Measurements from ENCODE around the gene MKX. TPM values are rescaled to one million over a fixed set of nuclear protein-coding genes. Genes with fewer than 3 reads are reported as not detected.

MKX gene
- total and polyA plus RNA-seq, 2 donors from 2014 or later, result 1.3 TPM; not detected in 1

GRCh38 chr10:27709304-27709703, 36.3 kb downstream of the MKX start:
- Histone ChIP-seq H3K9ac (ENCODE audit: low read length in 3 of 3) (no peak overlapping the region), H3K27me3 (ENCODE audit: control insufficient read depth, insufficient read depth, low read length) (no peaks in the 10 kb centered on the region), H3K27ac (ENCODE audit: low read depth in 2 of 2, low read length in 2 of 2) (no peak overlapping the region), H3K36me3 (ENCODE audit: control insufficient read depth in 2 of 3, insufficient read depth in 3 of 3, low read length in 3 of 3) (no peaks in the 10 kb centered on the region), H3K9me3 (ENCODE audit: control insufficient read depth in 2 of 3, insufficient read depth in 1 of 3, low read length in 3 of 3) (no peaks in the 10 kb centered on the region), H3K4me3 (ENCODE audit: low read length in 3 of 3) (no peak overlapping the region), H3K4me1 (ENCODE audit: control insufficient read depth in 2 of 3, insufficient read depth in 2 of 3, low read depth in 1 of 3, low read length in 3 of 3) (no peaks in the 10 kb centered on the region)
- no peak for DNase-seq
- intact Hi-C loops (cut with DNase I), result no loop called here
- TF ChIP-seq, protein P1, sequence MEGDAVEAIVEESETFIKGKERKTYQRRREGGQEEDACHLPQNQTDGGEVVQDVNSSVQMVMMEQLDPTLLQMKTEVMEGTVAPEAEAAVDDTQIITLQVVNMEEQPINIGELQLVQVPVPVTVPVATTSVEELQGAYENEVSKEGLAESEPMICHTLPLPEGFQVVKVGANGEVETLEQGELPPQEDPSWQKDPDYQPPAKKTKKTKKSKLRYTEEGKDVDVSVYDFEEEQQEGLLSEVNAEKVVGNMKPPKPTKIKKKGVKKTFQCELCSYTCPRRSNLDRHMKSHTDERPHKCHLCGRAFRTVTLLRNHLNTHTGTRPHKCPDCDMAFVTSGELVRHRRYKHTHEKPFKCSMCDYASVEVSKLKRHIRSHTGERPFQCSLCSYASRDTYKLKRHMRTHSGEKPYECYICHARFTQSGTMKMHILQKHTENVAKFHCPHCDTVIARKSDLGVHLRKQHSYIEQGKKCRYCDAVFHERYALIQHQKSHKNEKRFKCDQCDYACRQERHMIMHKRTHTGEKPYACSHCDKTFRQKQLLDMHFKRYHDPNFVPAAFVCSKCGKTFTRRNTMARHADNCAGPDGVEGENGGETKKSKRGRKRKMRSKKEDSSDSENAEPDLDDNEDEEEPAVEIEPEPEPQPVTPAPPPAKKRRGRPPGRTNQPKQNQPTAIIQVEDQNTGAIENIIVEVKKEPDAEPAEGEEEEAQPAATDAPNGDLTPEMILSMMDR (IDR thresholded peaks at IDR 0.05; ENCODE audit: borderline replicate concordance, extremely low read depth, insufficient read depth), result no peak
- no peak for FAIRE-seq

DNA sequence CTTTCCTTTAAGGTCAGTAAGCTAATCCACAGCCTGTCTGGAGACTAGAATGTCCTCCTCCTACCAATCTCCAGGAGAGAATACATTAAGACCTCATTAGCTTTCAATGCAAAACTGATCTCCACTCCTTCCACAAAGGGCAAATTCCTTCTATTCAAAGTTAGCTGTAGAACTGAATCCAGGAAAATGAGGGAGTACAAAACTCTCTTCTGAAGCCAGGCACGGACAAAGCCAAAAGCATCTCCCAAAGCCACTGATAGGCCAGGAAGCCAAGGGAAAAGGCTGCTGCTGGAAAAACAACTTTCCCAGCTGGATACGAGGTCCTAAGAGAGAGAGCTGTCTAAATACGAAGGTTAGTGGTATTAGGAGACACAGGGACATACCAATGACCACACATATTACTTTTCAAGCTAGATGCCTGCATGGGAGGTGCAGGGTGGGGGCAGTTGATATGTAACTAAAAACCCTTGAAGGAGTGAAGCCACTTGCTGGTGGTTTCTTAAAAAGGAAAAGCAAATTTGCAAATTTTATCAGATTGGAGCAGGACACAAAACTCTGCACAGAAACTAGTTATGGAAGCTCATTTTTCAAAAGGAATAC, 43.6 kb downstream of the MKX start:
- TF ChIP-seq, protein P1 (IDR thresholded peaks at IDR 0.05; ENCODE audit: borderline replicate concordance, extremely low read depth, insufficient read depth), result no peak
- Histone ChIP-seq H3K27me3 (ENCODE audit: control insufficient read depth, insufficient read depth, low read length) (no peaks in the 10 kb centered on the region), H3K9ac (ENCODE audit: low read length in 3 of 3) (no peak overlapping the region), H3K4me1 (ENCODE audit: control insufficient read depth in 2 of 3, insufficient read depth in 2 of 3, low read depth in 1 of 3, low read length in 3 of 3) (no peaks in the 10 kb centered on the region), H3K27ac (ENCODE audit: low read depth in 2 of 2, low read length in 2 of 2) (no peak overlapping the region), H3K4me3 (ENCODE audit: low read length in 3 of 3) (no peak overlapping the region), H3K36me3 (ENCODE audit: control insufficient read depth in 2 of 3, insufficient read depth in 3 of 3, low read length in 3 of 3) (no peaks in the 10 kb centered on the region), H3K9me3 (ENCODE audit: control insufficient read depth in 2 of 3, insufficient read depth in 1 of 3, low read length in 3 of 3) (no peaks in the 10 kb centered on the region)
- peak in 1 of 5 donors; percentile 14 for DNase-seq
- no peak for FAIRE-seq
- intact Hi-C loops (cut with DNase I), result no loop called here

DNA sequence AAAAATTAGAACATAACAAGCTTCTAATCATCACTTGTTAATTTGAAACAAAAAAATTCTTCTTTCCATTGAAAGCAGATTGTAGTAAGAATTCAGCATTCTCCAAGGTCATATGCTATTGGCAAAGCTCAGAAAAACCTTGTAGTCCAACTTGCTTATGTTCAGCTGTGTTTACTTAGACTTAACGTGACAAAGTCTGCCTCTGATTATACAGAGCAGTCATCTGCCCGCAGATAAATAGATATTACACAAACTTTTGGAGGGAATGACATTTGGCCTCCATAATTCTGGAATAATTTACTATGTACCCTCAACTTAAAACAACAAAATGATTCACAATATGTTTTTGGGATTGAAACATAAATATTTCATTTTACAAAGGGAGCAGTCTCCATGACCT, 45.8 kb downstream of the MKX start:
- TF ChIP-seq, protein P1 (IDR thresholded peaks at IDR 0.05; ENCODE audit: borderline replicate concordance, extremely low read depth, insufficient read depth), result no peak
- DNase-seq (no peak), FAIRE-seq (no peak)
- H3K4me1 ChIP-seq (ENCODE audit: control insufficient read depth in 2 of 3, insufficient read depth in 2 of 3, low read depth in 1 of 3, low read length in 3 of 3), result no peaks in the 10 kb centered on the region
- intact Hi-C loops (cut with DNase I), result no loop called here
- H3K9me3 ChIP-seq (ENCODE audit: control insufficient read depth in 2 of 3, insufficient read depth in 1 of 3, low read length in 3 of 3), result no peaks in the 10 kb centered on the region
- H3K4me3 ChIP-seq (ENCODE audit: low read length in 3 of 3), result no peak overlapping the region
- no peaks in the 10 kb centered on the region for H3K36me3 ChIP-seq (ENCODE audit: control insufficient read depth in 2 of 3, insufficient read depth in 3 of 3, low read length in 3 of 3)
- H3K27ac ChIP-seq (ENCODE audit: low read depth in 2 of 2, low read length in 2 of 2), result no peak overlapping the region
- no peaks in the 10 kb centered on the region for H3K27me3 ChIP-seq (ENCODE audit: control insufficient read depth, insufficient read depth, low read length)
- no peak overlapping the region for H3K9ac ChIP-seq (ENCODE audit: low read length in 3 of 3)

GRCh38 chr10:27698961-27699360, 46.7 kb downstream of the MKX start:
- Histone ChIP-seq H3K4me3 (ENCODE audit: low read length in 3 of 3) (no peak overlapping the region), H3K27ac (ENCODE audit: low read depth in 2 of 2, low read length in 2 of 2) (no peak overlapping the region), H3K36me3 (ENCODE audit: control insufficient read depth in 2 of 3, insufficient read depth in 3 of 3, low read length in 3 of 3) (no peaks in the 10 kb centered on the region), H3K4me1 (ENCODE audit: control insufficient read depth in 2 of 3, insufficient read depth in 2 of 3, low read depth in 1 of 3, low read length in 3 of 3) (no peaks in the 10 kb centered on the region), H3K9ac (ENCODE audit: low read length in 3 of 3) (no peak overlapping the region), H3K9me3 (ENCODE audit: control insufficient read depth in 2 of 3, insufficient read depth in 1 of 3, low read length in 3 of 3) (no peaks in the 10 kb centered on the region), H3K27me3 (ENCODE audit: control insufficient read depth, insufficient read depth, low read length) (no peaks in the 10 kb centered on the region)
- DNase-seq, result no peak
- intact Hi-C loops (cut with DNase I), result no loop called here
- no peak for FAIRE-seq
- TF ChIP-seq, protein P1 (IDR thresholded peaks at IDR 0.05; ENCODE audit: borderline replicate concordance, extremely low read depth, insufficient read depth), result no peak
